ENCODE data around the gene C10orf105.

DNA sequence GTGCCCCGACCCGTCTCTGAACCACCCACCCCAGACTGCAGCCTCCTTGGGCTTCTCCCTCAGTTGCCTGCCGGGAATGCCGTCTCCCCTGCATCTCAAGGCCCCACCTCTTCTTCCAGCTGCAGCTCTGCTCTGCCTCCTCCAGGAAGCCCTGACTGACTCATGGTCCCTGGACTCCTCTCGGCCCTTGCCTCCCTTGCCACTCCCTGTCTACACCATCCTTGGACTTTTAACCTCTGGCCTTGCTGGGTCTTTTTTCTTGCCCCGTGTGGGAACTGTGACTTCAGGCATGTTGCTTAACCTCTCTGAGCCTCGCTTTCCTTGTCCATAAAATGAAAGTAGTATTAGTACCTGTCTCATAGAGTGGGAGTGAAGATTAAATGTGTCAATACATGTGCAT, 56.3 kb downstream of the C10orf105 start:
- TF ChIP-seq GATA2 (IDR thresholded peaks at IDR 0.05; ENCODE audit: low read depth, low read length) (no peak), GATA3 (IDR thresholded peaks at IDR 0.05; ENCODE audit: low read depth, low read length) (no peak)
